ENCODE results near the gene DHFR.
"Not testable (repeated sequence)": the region's sequence is repeated elsewhere in the genome, so short reads cannot be mapped to it uniquely, and the experiment has no call there.

Gene DHFR

DNA sequence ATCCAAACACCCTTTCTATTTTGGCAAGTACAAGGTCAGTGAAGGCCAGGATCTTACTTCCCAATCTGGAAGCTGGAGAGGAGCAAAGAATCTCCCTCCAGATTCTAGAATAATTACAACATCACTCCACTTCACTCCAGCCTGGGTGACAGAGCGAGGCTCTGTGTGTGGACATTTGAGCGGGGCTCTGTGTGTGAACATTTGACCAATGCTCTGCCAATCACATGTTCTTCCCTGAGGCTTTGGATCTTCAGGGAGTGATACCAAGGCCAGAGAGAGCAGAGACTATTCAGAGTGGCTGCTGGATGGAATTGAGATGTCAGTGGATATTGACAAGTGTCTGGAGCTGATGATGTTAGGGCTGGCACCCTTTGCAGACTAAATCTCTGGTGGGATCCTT is 60.0 kb downstream of the DHFR start:
- DNase-seq (ENCODE audit: low spot score): no peak

- no peak for DNase-seq (ENCODE audit: low spot score)
Observed at GRCh38 chr5:80592761-80593160, 62.0 kb downstream of the DHFR start.

DNA sequence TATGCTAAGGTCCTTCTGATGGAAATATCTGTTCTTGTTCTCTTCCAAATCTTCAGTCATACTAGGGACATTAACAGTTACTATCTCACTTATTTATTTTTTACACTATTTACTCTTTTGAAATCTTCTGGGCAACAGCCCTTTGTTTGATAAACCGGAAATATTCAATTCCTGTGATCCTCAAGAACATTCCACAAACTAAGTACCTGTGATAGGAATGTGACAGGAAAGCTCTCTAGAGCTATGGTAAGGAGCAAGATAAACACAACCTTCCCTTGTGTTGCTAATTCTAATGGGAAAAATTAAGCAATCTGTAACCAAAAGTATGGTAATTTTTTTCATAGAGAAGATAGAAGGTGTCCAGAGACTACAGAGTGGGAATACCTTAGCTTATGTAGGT is 62.7 kb downstream of the DHFR start:
- no peak for DNase-seq (ENCODE audit: low spot score)

- no peak for DNase-seq (ENCODE audit: low spot score)
Observed at GRCh38 chr5:80591352-80591751, 63.4 kb downstream of the DHFR start.

- no peak for DNase-seq (ENCODE audit: low spot score)
Observed at GRCh38 chr5:80590766-80591165, 64.0 kb downstream of the DHFR start.

GRCh38 chr5:80588858-80589540 is 65.8 kb downstream of the DHFR start:
- no peak for DNase-seq (ENCODE audit: low spot score)

GRCh38 chr5:80584770-80585169 is 70.0 kb downstream of the DHFR start:
- no peak for DNase-seq (ENCODE audit: low spot score)

GRCh38 chr5:80580291-80580690 is 74.5 kb downstream of the DHFR start:
- not testable (repeated sequence) for DNase-seq (ENCODE audit: low spot score)

DNA sequence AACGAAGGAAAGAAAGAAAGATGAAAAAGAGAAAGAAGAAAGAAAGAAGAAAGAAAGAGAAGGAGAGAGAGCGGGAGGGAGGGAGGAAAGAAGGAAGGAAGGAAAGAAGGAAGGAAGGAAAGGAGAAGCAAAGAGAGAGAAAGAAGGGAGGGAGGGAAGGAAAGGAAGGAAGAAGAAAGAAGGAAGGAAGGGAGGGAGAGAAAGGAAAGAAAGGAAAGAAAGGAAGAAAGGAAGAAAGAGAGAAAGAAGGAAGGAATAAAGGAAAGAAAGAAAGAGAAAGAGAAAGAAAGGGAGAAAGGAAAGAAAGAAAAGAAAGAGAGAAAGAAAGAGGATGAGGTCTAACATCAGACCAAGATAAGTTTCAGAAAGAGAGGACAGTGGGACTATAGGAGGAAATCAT is 75.7 kb downstream of the DHFR start:
- DNase-seq (ENCODE audit: low spot score): no peak

DNA sequence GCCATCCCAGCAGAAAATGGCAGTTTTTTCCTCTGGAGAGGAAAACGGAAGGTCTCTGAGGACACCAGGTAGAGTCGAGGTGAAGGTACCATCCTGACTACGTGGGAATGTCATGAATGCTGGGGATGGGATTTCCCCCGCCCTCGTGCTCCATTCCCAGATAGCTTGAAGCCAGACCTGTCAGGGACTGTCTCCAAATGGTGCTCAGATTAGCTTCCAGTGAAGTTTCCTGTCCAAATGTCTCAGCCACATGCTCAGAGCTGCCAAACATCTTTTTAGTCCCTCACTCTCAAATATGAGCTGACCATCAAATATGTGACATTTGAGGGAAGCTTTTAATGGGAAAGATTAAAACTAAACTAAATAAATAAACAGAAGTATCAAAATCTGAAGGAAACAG is 77.1 kb downstream of the DHFR start:
- DNase-seq (ENCODE audit: low spot score): no peak

DNA sequence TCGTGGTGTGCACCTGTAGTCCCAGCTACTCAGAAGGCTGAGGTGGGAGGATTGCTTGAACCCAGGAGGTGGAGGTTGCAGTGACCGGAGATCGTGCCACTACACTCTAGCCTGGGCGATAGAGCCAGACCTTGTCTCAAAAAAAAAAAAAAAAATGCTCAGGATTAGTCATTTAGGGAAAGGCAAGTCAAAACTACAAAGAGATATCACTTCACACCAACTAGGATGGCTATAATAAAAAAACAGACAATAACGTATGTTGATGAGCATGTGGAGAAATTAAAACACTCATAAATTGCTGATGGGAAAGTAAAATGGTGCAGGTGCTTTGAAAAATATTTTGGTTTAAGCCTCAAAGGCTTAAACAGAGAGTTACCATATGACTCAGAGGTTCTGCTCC is 78.4 kb downstream of the DHFR start:
- DNase-seq (ENCODE audit: low spot score): no peak

All from ecto neural progenitor cell (in vitro differentiated cells).